Memory B cell (primary cell): ENCODE data around the gene EML5.
A peak's percentile ranks its signal among the peaks of the same experiment; 100 is the strongest.
"Not testable (repeated sequence)": the region's sequence is repeated elsewhere in the genome, so short reads cannot be mapped to it uniquely, and the experiment has no call there.

Experiments
- ATAC-seq: fragments of 150-1000 bp; cut with Tn5 transposase; 2 replicates; pipeline ENCODE4 v1.10.0; 2021; ENCODE audit warnings: low read depth, mild to moderate bottlenecking, moderate library complexity
- DNase-seq, 2 donors: peaks; one replicate each; pipeline ENCODE4 v3.0.0; 2022; ENCODE audit warnings: low spot score in 2 of 2
- H3K27ac Mint-ChIP-seq: one replicate; pipeline ENCODE4 v1.8.0; 2022; ENCODE audit warnings: mild to moderate bottlenecking, moderate library complexity, mixed read lengths
- H3K27me3 Mint-ChIP-seq: one replicate; pipeline ENCODE4 v1.8.0; 2022; ENCODE audit warnings: mixed read lengths
- H3K36me3 Mint-ChIP-seq: one replicate; pipeline ENCODE4 v1.8.0; 2022; ENCODE audit warnings: mild to moderate bottlenecking, mixed read lengths
- H3K4me1 Mint-ChIP-seq: one replicate; pipeline ENCODE4 v1.8.0; 2022; ENCODE audit warnings: mixed read lengths
- H3K4me3 Mint-ChIP-seq: one replicate; pipeline ENCODE4 v1.8.0; 2022; ENCODE audit warnings: mild to moderate bottlenecking, moderate library complexity, mixed read lengths
- H3K9me3 Mint-ChIP-seq: one replicate; pipeline ENCODE4 v1.8.0; 2022; ENCODE audit warnings: mixed read lengths

The EML5 gene

GRCh38 chr14:88790501-88791251, 2.1 kb downstream of the EML5 start:
- ATAC-seq (no peak), DNase-seq (no peak)
- H3K27me3 Mint-ChIP-seq = no peaks in the 10 kb centered on the region
- H3K4me3 Mint-ChIP-seq = peak overlapping the region; percentile 53
- peaks cover 7% of the 10 kb centered on the region for H3K9me3 Mint-ChIP-seq
- H3K36me3 Mint-ChIP-seq = peaks cover 9% of the 10 kb centered on the region
- no peak overlapping the region for H3K27ac Mint-ChIP-seq
- peaks cover 3% of the 10 kb centered on the region for H3K4me1 Mint-ChIP-seq

GRCh38 chr14:88789573-88789972, 3.2 kb downstream of the EML5 start:
- H3K4me3 Mint-ChIP-seq, H3K27ac Mint-ChIP-seq, H3K4me1 Mint-ChIP-seq, ATAC-seq, DNase-seq, H3K27me3 Mint-ChIP-seq: not testable (repeated sequence)
- Mint-ChIP-seq H3K36me3 (peaks cover 17% of the 10 kb centered on the region), H3K9me3 (peaks cover 15% of the 10 kb centered on the region)

DNA sequence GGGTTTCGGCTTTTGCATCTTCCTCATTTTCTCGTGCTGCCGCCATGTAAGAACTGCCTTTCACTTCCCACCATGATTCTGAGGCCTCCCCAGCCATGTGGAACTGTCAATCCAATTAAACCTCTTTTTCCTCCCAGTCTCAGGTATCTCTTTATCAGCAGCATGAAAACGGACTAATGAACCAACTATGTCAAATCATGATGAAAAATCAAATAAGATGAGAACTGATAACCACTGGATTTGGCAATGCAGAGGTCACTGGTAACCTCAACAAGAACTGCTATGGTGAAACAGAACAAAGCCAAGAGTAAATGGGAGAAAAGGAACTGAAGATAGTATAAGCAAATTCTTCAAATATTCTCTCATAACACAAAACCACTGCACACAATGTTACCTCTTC, 6.0 kb downstream of the EML5 start:
- ATAC-seq (no peak), DNase-seq (no peak)
- Mint-ChIP-seq H3K27ac (no peak overlapping the region), H3K27me3 (no peaks in the 10 kb centered on the region), H3K4me3 (no peak overlapping the region), H3K36me3 (peaks cover 35% of the 10 kb centered on the region), H3K4me1 (peaks cover 5% of the 10 kb centered on the region), H3K9me3 (peaks cover 30% of the 10 kb centered on the region)

- Mint-ChIP-seq H3K4me1 (peaks cover 3% of the 10 kb centered on the region), H3K27me3 (no peaks in the 10 kb centered on the region), H3K36me3 (peaks cover 40% of the 10 kb centered on the region), H3K27ac (no peak overlapping the region), H3K9me3 (peaks cover 32% of the 10 kb centered on the region), H3K4me3 (no peak overlapping the region)
- no peak for DNase-seq
- ATAC-seq = no peak
Measured at GRCh38 chr14:88785911-88786310, 6.8 kb downstream of the EML5 start.

- H3K27ac Mint-ChIP-seq = no peak overlapping the region
- H3K4me1 Mint-ChIP-seq = peaks cover 2% of the 10 kb centered on the region
- no peak overlapping the region for H3K4me3 Mint-ChIP-seq
- DNase-seq (no peak), ATAC-seq (no peak)
- no peaks in the 10 kb centered on the region for H3K27me3 Mint-ChIP-seq
- H3K36me3 Mint-ChIP-seq = peaks cover 18% of the 10 kb centered on the region
- H3K9me3 Mint-ChIP-seq = peaks cover 2% of the 10 kb centered on the region
Measured at GRCh38 chr14:88775532-88775931, 17.2 kb downstream of the EML5 start.

- H3K4me1 Mint-ChIP-seq = peaks cover 2% of the 10 kb centered on the region
- H3K36me3 Mint-ChIP-seq = peaks cover 21% of the 10 kb centered on the region
- no peak for ATAC-seq
- no peak overlapping the region for H3K27ac Mint-ChIP-seq
- H3K4me3 Mint-ChIP-seq = no peak overlapping the region
- H3K9me3 Mint-ChIP-seq = peaks cover 6% of the 10 kb centered on the region
- no peaks in the 10 kb centered on the region for H3K27me3 Mint-ChIP-seq
- DNase-seq = no peak
Measured at GRCh38 chr14:88770736-88771135, 22.0 kb downstream of the EML5 start.

- Mint-ChIP-seq H3K36me3 (peaks cover 30% of the 10 kb centered on the region), H3K27me3 (no peaks in the 10 kb centered on the region), H3K9me3 (peaks cover 12% of the 10 kb centered on the region), H3K4me1 (no peaks in the 10 kb centered on the region), H3K27ac (no peak overlapping the region), H3K4me3 (no peak overlapping the region)
- DNase-seq (no peak), ATAC-seq (no peak)
Measured at GRCh38 chr14:88765130-88765529, 27.6 kb downstream of the EML5 start.

DNA sequence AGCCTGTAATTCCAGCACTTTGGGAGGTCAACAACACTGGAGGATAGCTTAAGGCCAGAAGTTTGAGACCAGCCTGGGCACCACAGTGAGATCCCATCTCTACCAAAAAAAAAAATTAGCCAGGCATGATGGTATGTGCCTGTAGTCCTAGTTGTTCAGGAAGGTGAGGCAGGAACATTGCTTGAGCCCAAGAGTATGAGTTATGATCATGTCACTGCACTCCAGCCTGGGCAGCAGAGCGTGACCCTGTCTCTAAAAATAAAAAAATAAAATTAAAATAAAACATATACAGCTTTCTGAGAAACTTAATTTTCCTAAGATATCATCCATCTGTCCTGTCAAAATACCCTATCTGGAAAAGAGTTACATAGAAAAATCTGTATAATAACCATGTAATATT, 38.9 kb downstream of the EML5 start:
- no peak for ATAC-seq
- Mint-ChIP-seq H3K9me3 (no peaks in the 10 kb centered on the region), H3K36me3 (peaks cover 2% of the 10 kb centered on the region), H3K27ac (no peak overlapping the region), H3K27me3 (no peaks in the 10 kb centered on the region), H3K4me3 (no peak overlapping the region), H3K4me1 (no peaks in the 10 kb centered on the region)
- no peak for DNase-seq

- Mint-ChIP-seq H3K27me3 (no peaks in the 10 kb centered on the region), H3K9me3 (no peaks in the 10 kb centered on the region), H3K4me3 (no peak overlapping the region), H3K27ac (no peak overlapping the region), H3K4me1 (no peaks in the 10 kb centered on the region), H3K36me3 (peaks cover 4% of the 10 kb centered on the region)
- DNase-seq = no peak
- ATAC-seq = no peak
Measured at GRCh38 chr14:88750945-88751344, 41.8 kb downstream of the EML5 start.

DNA sequence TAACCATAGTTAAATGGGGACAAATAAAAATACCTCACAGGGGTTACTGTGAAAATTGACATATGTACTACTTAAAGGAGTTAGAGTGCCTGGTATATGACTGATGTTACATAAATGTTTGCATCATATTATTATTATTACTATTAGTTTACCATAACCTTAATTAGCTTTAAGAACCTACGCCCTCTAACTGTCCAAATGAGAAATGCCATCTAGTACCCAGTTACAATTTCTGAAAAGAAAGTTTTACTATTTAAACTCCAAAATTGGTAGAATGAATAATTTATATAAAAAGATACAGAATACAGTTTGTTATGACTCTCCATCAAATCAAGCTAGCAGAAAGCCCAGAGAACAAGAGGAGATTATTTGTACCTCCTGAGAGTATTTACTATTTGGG, 42.3 kb downstream of the EML5 start:
- DNase-seq (no peak), ATAC-seq (no peak)
- Mint-ChIP-seq H3K27ac (no peak overlapping the region), H3K27me3 (no peaks in the 10 kb centered on the region), H3K9me3 (no peaks in the 10 kb centered on the region), H3K4me1 (no peaks in the 10 kb centered on the region), H3K36me3 (peaks cover 4% of the 10 kb centered on the region), H3K4me3 (no peak overlapping the region)

DNA sequence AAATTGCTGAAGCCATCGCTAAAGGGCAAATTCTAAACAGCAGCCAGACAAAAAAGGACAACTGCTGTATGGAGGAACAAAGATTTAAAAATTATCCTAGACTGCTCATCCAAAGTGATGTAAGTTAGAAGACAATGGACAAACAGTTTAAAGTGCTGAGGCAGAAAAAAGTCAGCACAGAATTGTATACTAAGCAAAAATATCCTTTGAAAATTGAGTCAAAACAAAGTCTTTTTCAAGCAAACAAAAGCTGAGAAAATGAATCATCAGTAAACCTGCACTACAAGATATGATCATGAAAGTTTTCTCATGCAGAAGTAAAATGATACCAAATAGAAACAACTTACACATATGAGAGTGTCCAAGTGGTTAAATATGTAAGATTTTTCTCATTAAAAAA, 43.6 kb downstream of the EML5 start:
- Mint-ChIP-seq H3K27ac (no peak overlapping the region), H3K27me3 (no peaks in the 10 kb centered on the region), H3K4me3 (no peak overlapping the region), H3K4me1 (no peaks in the 10 kb centered on the region), H3K36me3 (peaks cover 4% of the 10 kb centered on the region), H3K9me3 (no peaks in the 10 kb centered on the region)
- no peak for ATAC-seq
- DNase-seq = no peak

GRCh38 chr14:88748288-88748687, 44.5 kb downstream of the EML5 start:
- Mint-ChIP-seq H3K36me3 (peaks cover 4% of the 10 kb centered on the region), H3K27ac (no peak overlapping the region), H3K27me3 (no peaks in the 10 kb centered on the region), H3K4me3 (no peak overlapping the region), H3K9me3 (no peaks in the 10 kb centered on the region), H3K4me1 (no peaks in the 10 kb centered on the region)
- DNase-seq (no peak), ATAC-seq (no peak)

DNA sequence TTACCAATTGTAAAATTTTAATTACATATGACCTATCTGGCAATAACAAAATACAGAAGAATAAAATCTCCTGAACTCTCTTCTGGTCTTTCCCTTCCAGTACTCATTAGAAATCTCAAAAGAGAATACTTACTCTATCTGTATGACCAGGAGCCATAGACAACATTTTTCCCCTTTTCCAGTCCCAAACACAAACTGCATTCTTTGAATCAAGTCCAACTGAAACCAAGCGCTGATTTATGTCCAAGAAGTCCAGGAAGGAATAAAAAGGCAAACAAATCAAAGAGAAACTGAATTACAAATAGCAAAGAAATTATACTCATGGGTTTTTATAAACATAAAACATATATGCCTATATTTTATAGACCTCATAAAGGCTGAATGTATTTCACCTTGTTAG, 46.7 kb downstream of the EML5 start:
- DNase-seq = no peak
- no peak overlapping the region for H3K27ac Mint-ChIP-seq
- ATAC-seq = no peak
- H3K4me1 Mint-ChIP-seq = no peaks in the 10 kb centered on the region
- H3K9me3 Mint-ChIP-seq = no peaks in the 10 kb centered on the region
- no peaks in the 10 kb centered on the region for H3K27me3 Mint-ChIP-seq
- H3K36me3 Mint-ChIP-seq = peaks cover 2% of the 10 kb centered on the region
- no peak overlapping the region for H3K4me3 Mint-ChIP-seq

- H3K9me3 Mint-ChIP-seq = no peaks in the 10 kb centered on the region
- ATAC-seq (no peak), DNase-seq (no peak)
- no peaks in the 10 kb centered on the region for H3K27me3 Mint-ChIP-seq
- no peak overlapping the region for H3K4me3 Mint-ChIP-seq
- H3K27ac Mint-ChIP-seq = no peak overlapping the region
- peaks cover 18% of the 10 kb centered on the region for H3K36me3 Mint-ChIP-seq
- no peaks in the 10 kb centered on the region for H3K4me1 Mint-ChIP-seq
Measured at GRCh38 chr14:88737245-88737644, 55.5 kb downstream of the EML5 start.

DNA sequence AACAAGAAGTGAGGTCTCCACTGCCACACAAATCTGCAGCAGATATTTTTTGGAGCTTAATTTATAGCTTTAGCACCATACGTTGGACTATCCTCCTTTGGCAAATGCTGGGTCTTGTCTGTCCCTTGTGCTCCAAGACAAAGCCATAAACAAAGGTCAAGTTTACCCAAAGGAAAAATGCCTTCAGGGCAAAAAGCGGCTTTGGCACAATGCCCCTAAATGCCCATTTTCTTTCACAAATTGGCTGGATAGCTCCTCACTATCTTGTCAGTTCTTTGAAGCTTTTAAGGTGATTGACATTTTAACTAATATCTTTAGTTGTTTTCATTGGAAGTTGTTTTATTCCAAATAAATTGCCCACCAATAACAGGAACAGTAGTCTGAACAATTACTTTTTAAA, 59.6 kb downstream of the EML5 start:
- DNase-seq (no peak), ATAC-seq (no peak)
- Mint-ChIP-seq H3K4me1 (no peaks in the 10 kb centered on the region), H3K27ac (no peak overlapping the region), H3K27me3 (no peaks in the 10 kb centered on the region), H3K36me3 (peaks cover 16% of the 10 kb centered on the region), H3K4me3 (no peak overlapping the region), H3K9me3 (no peaks in the 10 kb centered on the region)
